Parathyroid adenoma (tissue), 2 donors: ENCODE data around the gene LHFPL3.
"Not testable (repeated sequence)": the region's sequence is repeated elsewhere in the genome, so short reads cannot be mapped to it uniquely, and the experiment has no call there.

ENCODE experiments used
- H2AFZ ChIP-seq: fragments of 300-600 bp; sonication (generic); one replicate; pipeline ENCODE4 v1.7.0; 2017; ENCODE audit warnings: antibody characterized with exemption, mild to moderate bottlenecking
- H3K27ac ChIP-seq: fragments of 300-600 bp; sonication (generic); one replicate; pipeline ENCODE4 v1.7.0; 2017
- H3K27me3 ChIP-seq: fragments of 300-600 bp; sonication (generic); one replicate; pipeline ENCODE4 v1.7.0; 2017; ENCODE audit warnings: low read length; ENCODE audit not compliant: control insufficient read depth, insufficient read depth
- H3K36me3 ChIP-seq: fragments of 300-600 bp; sonication (generic); one replicate; pipeline ENCODE4 v1.7.0; 2017; ENCODE audit warnings: low read length; ENCODE audit not compliant: control insufficient read depth, insufficient read depth
- H3K4me1 ChIP-seq: fragments of 300-600 bp; sonication (generic); one replicate; pipeline ENCODE4 v1.7.0; 2017; ENCODE audit warnings: control low read depth
- H3K4me2 ChIP-seq: fragments of 300-600 bp; sonication (generic); one replicate; pipeline ENCODE4 v1.7.0; 2017; ENCODE audit warnings: low read length
- H3K4me3 ChIP-seq: fragments of 300-600 bp; sonication (generic); one replicate; pipeline ENCODE4 v1.7.0; 2017; ENCODE audit warnings: low read depth, low read length
- H3K79me2 ChIP-seq: fragments of 300-600 bp; sonication (generic); one replicate; pipeline ENCODE4 v1.7.0; 2017; ENCODE audit warnings: control low read depth
- H3K9ac ChIP-seq: fragments of 300-600 bp; sonication (generic); one replicate; pipeline ENCODE4 v1.7.0; 2017; ENCODE audit warnings: mild to moderate bottlenecking
- H3K9me3 ChIP-seq: fragments of 300-600 bp; sonication (generic); one replicate; pipeline ENCODE4 v1.7.0; 2017; ENCODE audit warnings: low read length; ENCODE audit not compliant: control insufficient read depth
- TF ChIP-seq, protein P1 (sequence below): fragments of 300-600 bp; sonication (generic); IDR thresholded peaks from one replicate; pipeline ENCODE4 v1.7.0; 2017; ENCODE audit warnings: antibody characterized with exemption, mild to moderate bottlenecking
- donor health status: primary hyperparathyroidism.

Gene LHFPL3

DNA sequence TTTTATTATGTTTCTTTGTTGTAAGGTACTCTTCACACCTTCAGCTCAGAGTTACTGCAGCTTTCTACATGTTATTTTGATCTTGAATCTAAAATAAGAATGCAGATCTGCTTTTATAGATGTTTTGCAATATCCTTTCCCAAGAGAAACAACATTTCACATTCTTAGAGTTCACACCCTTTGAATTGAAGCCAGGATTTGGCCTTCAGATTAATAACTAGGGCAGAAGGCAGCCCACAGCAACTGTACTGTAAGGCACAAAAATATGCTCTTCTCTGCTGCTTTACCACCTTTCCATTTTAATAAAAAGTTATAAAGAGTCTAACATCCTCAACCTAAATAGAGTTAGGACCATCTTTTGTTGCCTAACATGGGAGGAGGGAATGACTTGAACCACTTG, 224.7 kb downstream of the LHFPL3 start:
- Histone ChIP-seq H3K4me3 (no peak overlapping the region), H3K27ac (no peak overlapping the region), H3K4me1 (no peaks in the 10 kb centered on the region), H3K4me2 (no peak overlapping the region), H2AFZ (no peak overlapping the region), H3K79me2 (no peaks in the 10 kb centered on the region), H3K9me3 (no peaks in the 10 kb centered on the region), H3K27me3 (no peaks in the 10 kb centered on the region), H3K36me3 (no peaks in the 10 kb centered on the region), H3K9ac (no peak overlapping the region)
- TF ChIP-seq, protein P1, sequence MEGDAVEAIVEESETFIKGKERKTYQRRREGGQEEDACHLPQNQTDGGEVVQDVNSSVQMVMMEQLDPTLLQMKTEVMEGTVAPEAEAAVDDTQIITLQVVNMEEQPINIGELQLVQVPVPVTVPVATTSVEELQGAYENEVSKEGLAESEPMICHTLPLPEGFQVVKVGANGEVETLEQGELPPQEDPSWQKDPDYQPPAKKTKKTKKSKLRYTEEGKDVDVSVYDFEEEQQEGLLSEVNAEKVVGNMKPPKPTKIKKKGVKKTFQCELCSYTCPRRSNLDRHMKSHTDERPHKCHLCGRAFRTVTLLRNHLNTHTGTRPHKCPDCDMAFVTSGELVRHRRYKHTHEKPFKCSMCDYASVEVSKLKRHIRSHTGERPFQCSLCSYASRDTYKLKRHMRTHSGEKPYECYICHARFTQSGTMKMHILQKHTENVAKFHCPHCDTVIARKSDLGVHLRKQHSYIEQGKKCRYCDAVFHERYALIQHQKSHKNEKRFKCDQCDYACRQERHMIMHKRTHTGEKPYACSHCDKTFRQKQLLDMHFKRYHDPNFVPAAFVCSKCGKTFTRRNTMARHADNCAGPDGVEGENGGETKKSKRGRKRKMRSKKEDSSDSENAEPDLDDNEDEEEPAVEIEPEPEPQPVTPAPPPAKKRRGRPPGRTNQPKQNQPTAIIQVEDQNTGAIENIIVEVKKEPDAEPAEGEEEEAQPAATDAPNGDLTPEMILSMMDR: no peak

DNA sequence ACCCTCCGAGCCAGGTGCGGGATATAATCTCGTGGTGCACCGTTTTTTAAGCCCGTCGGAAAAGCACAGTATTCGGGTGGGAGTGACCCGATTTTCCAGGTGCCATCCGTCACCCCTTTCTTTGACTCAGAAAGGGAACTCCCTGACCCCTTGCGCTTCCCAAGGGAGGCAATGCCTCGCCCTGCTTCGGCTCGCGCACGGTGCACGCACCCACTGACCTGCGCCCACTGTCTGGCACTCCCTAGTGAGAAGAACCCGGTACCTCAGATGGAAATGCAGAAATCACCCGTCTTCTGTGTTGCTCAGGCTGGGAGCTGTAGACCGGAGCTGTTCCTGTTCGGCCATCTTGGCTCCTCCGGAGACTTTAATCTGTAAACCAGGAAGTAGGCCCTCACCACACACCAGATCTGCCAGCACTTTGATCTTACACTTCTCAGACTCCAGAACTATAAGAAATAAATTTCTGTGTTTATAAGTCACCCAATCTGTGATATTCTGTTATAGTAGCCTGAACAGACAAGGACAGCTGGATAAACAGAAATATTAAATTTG, 235.0 kb downstream of the LHFPL3 start:
- not testable (repeated sequence) for H2AFZ ChIP-seq, H3K36me3 ChIP-seq, H3K4me2 ChIP-seq, H3K9ac ChIP-seq, H3K79me2 ChIP-seq, H3K9me3 ChIP-seq, H3K27ac ChIP-seq, H3K4me1 ChIP-seq, H3K4me3 ChIP-seq, H3K27me3 ChIP-seq

DNA sequence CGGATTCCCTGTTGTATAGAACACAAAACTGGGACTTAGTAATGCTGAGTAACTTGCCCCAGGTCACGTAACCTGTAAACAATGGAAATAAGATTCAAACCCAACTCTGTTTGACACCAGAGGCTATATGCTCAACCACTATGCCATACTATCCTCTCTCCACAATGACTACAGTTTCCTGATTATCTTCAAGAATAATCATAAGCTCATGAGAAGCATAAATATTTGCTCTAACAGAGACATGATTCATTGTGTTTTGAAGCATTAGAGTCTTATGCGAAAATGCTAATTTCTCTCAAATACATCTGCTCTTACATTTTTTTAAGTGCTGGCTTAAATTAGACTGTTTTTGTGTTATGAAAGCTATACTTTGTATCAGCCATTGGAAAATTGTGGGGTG, 241.3 kb downstream of the LHFPL3 start:
- Histone ChIP-seq H3K27ac (no peak overlapping the region), H3K4me1 (no peaks in the 10 kb centered on the region), H3K9me3 (no peaks in the 10 kb centered on the region), H3K4me2 (no peak overlapping the region), H3K36me3 (no peaks in the 10 kb centered on the region), H3K9ac (no peak overlapping the region), H3K27me3 (no peaks in the 10 kb centered on the region), H2AFZ (no peak overlapping the region), H3K79me2 (no peaks in the 10 kb centered on the region), H3K4me3 (no peak overlapping the region)
- TF ChIP-seq, protein P1: no peak

DNA sequence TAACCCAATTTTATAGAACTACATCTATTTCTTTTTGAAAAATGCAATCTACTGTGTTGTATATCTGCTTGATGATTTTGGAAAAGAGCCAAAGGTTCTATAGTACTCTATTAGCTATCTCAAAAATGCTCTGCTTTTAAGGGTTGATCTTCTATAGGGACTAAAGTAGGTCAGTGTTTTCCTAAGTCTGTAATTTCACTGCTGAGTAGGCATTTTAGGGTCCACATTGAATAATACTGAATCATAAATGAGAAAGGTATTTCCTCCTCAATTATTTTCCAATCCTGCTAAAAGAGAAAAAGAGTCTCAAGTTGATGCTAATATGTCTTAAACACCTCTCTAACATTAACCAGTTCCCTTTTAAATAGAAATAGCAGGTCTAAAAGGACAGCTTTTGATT, 244.2 kb downstream of the LHFPL3 start:
- H3K4me1 ChIP-seq: no peaks in the 10 kb centered on the region
- no peak overlapping the region for H3K4me2 ChIP-seq
- no peak overlapping the region for H3K9ac ChIP-seq
- H3K4me3 ChIP-seq: no peak overlapping the region
- TF ChIP-seq, protein P1: no peak
- H2AFZ ChIP-seq: no peak overlapping the region
- H3K27me3 ChIP-seq: no peaks in the 10 kb centered on the region
- H3K9me3 ChIP-seq: no peaks in the 10 kb centered on the region
- H3K27ac ChIP-seq: no peak overlapping the region
- no peaks in the 10 kb centered on the region for H3K36me3 ChIP-seq
- no peaks in the 10 kb centered on the region for H3K79me2 ChIP-seq

DNA sequence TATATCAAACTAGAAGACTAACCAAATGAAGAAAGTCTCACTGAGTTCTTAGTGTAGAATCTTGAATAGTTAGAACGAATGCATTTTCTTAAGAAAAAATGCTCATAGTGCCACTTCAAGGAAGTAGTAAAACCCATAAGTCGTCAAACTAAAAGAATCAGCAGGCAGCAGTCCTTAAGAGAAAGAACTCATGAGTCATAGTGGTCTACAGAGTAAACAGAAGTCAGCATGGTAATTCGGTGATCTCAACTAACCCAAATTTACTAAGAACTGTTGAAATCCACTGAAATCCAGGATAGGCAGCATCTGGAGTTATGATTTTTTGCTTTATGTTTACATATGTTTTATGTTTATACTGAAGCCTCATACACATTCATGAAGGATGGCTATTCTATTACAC, 256.2 kb downstream of the LHFPL3 start:
- Histone ChIP-seq H3K4me1 (no peaks in the 10 kb centered on the region), H2AFZ (no peak overlapping the region), H3K9ac (no peak overlapping the region), H3K27me3 (no peaks in the 10 kb centered on the region), H3K4me3 (no peak overlapping the region), H3K36me3 (no peaks in the 10 kb centered on the region), H3K27ac (no peak overlapping the region), H3K4me2 (no peak overlapping the region), H3K79me2 (no peaks in the 10 kb centered on the region), H3K9me3 (no peaks in the 10 kb centered on the region)
- TF ChIP-seq, protein P1: no peak

DNA sequence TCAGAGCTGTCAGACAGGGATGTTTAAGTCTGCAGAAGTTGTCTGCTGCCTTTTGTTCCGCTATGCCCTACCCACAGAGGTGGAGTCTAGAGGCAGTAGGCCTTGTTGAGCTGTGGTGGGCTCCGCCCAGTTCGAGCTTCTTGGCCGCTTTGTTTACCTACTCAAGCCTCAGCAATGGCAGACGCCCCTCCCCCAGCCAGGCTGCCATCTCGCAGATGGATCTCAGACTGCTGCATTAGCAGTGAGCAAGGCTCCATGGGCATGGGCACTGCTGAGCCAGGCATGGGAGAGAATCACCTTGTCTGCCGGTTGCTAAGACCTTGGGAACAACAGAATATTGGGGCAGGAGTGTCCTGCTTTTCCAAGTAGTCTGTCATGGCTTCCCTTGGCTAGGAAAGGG, 267.2 kb downstream of the LHFPL3 start:
- H3K27me3 ChIP-seq, H3K79me2 ChIP-seq, H2AFZ ChIP-seq, H3K4me1 ChIP-seq, H3K27ac ChIP-seq, H3K36me3 ChIP-seq, H3K4me3 ChIP-seq, H3K9me3 ChIP-seq, H3K9ac ChIP-seq, H3K4me2 ChIP-seq: not testable (repeated sequence)
